NT2/D1 (cell line): ENCODE results near the gene CACNB2.

Experiments
- YY1 ChIP-seq: IDR thresholded peaks from 2 replicates; pipeline ENCODE4 v1.6.1; 2011; ENCODE audit not compliant: insufficient read length, insufficient read depth
- ZNF274 ChIP-seq: IDR thresholded peaks from 2 replicates; pipeline ENCODE4 v1.6.1; 2011; ENCODE audit warnings: mild to moderate bottlenecking, low read depth, low read length

DNA sequence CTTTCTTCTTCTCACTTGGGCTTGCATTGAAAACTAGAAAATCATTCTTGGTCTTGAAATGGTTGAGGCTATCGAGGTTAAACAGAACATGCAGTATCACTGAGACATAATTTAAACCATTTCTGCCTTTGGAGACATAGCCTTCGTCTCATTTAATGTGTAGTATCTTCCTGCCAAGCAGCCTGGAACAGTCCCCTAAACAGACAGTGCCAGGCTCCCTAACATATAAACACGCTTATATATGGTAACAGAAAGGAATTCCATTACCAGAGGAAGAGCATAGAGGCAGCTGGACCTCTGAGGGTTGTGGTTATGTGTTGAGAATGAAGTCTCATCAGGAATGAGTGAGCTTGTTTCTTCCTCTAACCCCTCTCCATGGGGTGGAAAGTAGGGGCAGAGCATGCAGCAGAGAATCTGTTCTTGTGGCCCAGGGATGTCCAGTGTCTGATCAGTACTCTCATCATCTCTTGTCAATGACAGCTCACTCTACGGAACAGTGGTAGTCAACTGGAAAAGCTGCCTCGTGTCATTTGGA lies 11.2 kb downstream of the CACNB2 start:
- TF ChIP-seq YY1 (no peak), ZNF274 (no peak)
